ENCODE results near the gene SPATA13.

DNA sequence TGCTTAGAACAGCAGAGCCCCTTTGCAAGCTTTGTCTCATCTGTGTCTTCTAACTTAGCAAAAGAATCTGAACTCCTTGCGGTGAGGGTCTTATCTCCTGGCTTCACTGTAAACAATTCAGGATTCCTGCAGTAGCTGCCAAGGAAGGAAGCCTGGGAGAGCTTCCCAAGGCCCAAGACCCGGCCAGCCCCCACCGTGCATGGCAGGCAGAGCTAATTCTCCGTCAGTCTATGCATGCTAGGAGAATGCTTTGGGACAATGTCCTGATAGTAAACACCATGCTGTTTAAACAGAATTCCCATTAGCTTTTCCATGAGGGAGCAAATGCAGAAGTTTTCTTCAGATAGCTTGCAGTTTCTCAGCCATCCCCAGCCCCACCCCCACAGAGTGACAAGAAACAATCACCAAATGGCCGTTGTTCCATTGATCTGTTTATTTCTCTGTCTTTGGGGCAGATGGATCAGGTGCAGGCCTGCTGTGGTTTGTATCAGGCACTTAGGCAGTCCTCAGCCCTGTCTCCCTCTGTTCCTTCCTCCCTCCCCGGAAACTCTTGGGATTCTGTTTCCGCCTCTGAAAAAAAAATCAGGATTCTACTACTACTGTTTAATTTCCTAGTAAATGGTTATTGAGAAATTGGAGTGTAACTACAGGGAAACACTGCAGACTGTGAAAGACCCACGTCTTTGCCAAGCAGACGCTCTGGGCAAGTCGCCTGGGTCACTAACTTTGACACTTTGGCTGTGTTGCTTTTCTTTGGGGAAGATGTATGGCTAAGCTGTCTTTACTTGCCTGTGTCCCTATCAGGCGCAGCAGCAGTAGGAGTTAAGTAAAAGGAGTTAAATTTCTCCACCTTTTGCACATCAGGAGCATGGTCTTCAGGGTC lies 40.7 kb upstream of the SPATA13 start:
- TF ChIP-seq, protein P1, sequence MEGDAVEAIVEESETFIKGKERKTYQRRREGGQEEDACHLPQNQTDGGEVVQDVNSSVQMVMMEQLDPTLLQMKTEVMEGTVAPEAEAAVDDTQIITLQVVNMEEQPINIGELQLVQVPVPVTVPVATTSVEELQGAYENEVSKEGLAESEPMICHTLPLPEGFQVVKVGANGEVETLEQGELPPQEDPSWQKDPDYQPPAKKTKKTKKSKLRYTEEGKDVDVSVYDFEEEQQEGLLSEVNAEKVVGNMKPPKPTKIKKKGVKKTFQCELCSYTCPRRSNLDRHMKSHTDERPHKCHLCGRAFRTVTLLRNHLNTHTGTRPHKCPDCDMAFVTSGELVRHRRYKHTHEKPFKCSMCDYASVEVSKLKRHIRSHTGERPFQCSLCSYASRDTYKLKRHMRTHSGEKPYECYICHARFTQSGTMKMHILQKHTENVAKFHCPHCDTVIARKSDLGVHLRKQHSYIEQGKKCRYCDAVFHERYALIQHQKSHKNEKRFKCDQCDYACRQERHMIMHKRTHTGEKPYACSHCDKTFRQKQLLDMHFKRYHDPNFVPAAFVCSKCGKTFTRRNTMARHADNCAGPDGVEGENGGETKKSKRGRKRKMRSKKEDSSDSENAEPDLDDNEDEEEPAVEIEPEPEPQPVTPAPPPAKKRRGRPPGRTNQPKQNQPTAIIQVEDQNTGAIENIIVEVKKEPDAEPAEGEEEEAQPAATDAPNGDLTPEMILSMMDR (IDR thresholded peaks at IDR 0.05), result no peak
- TF ChIP-seq POLR2A (IDR thresholded peaks at IDR 0.05), result no peak

Measured in uterus (tissue), 2 donors.